GM23338 (cell line): ENCODE results near the gene ITLN1. TPM values are rescaled to one million over a fixed set of nuclear protein-coding genes. Genes with fewer than 3 reads are reported as not detected.

ENCODE experiments used
- ATAC-seq: fragments of 200-7000 bp; cut with Tn5 transposase; 3 replicates; pipeline ENCODE4 v1.9.1; 2020
- DNase-seq: peaks from one replicate; pipeline ENCODE4 v3.0.0-alpha.2; 2015; ENCODE audit warnings: low spot score
- H2AFZ ChIP-seq: fragments of 200-600 bp; sonication (generic); 2 replicates; pipeline ENCODE4 v1.8.0; 2016; ENCODE audit warnings: antibody characterized with exemption, mild to moderate bottlenecking, moderate library complexity
- H3F3A ChIP-seq: fragments of 200-600 bp; sonication (generic); replicated peaks from 2 replicates; pipeline ENCODE4 v1.8.0; 2017; ENCODE audit warnings: antibody characterized with exemption, mixed run types, low read depth
- H3K27ac ChIP-seq: fragments of 200-600 bp; sonication (generic); 2 replicates; pipeline ENCODE4 v1.6.1; 2016; ENCODE audit warnings: low read depth
- H3K27me3 ChIP-seq: fragments of 200-600 bp; sonication (generic); 2 replicates; pipeline ENCODE4 v1.8.0; 2016; ENCODE audit warnings: mild to moderate bottlenecking, mixed run types, moderate library complexity; ENCODE audit not compliant: insufficient read depth
- H3K36me3 ChIP-seq: fragments of 200-600 bp; sonication (generic); 2 replicates; pipeline ENCODE4 v1.8.0; 2016; ENCODE audit warnings: mild to moderate bottlenecking; ENCODE audit not compliant: insufficient read depth
- H3K4me1 ChIP-seq: fragments of 200-600 bp; sonication (generic); 2 replicates; pipeline ENCODE4 v1.8.0; 2016; ENCODE audit warnings: mild to moderate bottlenecking, moderate library complexity; ENCODE audit not compliant: insufficient read depth
- H3K4me2 ChIP-seq: fragments of 200-600 bp; sonication (generic); 2 replicates; pipeline ENCODE4 v1.7.1; 2017; ENCODE audit warnings: mixed run types
- H3K4me3 ChIP-seq: fragments of 200-600 bp; sonication (generic); 2 replicates; pipeline ENCODE4 v1.6.1; 2016; ENCODE audit warnings: mixed run types
- H3K79me2 ChIP-seq: fragments of 200-600 bp; sonication (generic); replicated peaks from 2 replicates; pipeline ENCODE4 v1.8.0; 2017; ENCODE audit warnings: mild to moderate bottlenecking; ENCODE audit not compliant: insufficient read depth
- H3K9me2 ChIP-seq: fragments of 200-600 bp; sonication (generic); 2 replicates; pipeline ENCODE4 v1.8.0; 2017; ENCODE audit not compliant: insufficient read depth
- H4K20me1 ChIP-seq: fragments of 200-600 bp; sonication (generic); replicated peaks from 2 replicates; pipeline ENCODE4 v1.8.0; 2017; ENCODE audit warnings: mild to moderate bottlenecking; ENCODE audit not compliant: insufficient read depth
- H3K27ac Mint-ChIP-seq: 2 replicates; pipeline ENCODE4 v1.8.0; 2020; ENCODE audit warnings: inconsistent platforms, mild to moderate bottlenecking, moderate library complexity, mixed read lengths
- H3K27me3 Mint-ChIP-seq: 3 replicates; pipeline ENCODE4 v1.8.0; 2022; ENCODE audit warnings: low read depth, mild to moderate bottlenecking, moderate library complexity, mixed read lengths, inconsistent platforms; ENCODE audit not compliant: insufficient read depth, poor library complexity
- H3K36me3 Mint-ChIP-seq: 3 replicates; pipeline ENCODE4 v1.8.0; 2021; ENCODE audit warnings: low read depth, mild to moderate bottlenecking, inconsistent platforms, moderate library complexity, mixed read lengths
- H3K4me1 Mint-ChIP-seq: 3 replicates; pipeline ENCODE4 v1.8.0; 2020; ENCODE audit warnings: mild to moderate bottlenecking, inconsistent platforms, mixed read lengths
- H3K4me3 Mint-ChIP-seq: 3 replicates; pipeline ENCODE4 v1.8.0; 2021; ENCODE audit warnings: moderate library complexity, mild to moderate bottlenecking, inconsistent platforms, mixed read lengths
- H3K9me3 Mint-ChIP-seq: 3 replicates; pipeline ENCODE4 v1.8.0; 2020; ENCODE audit warnings: moderate library complexity, mild to moderate bottlenecking, inconsistent platforms, mixed read lengths
- CREB1 ChIP-seq: fragments of 250-450 bp; sonication (Bioruptor Pico); IDR thresholded peaks from 2 replicates; pipeline ENCODE4 v1.5.0; 2020; ENCODE audit warnings: low read depth, mild to moderate bottlenecking, moderate library complexity
- EZH2 ChIP-seq: fragments of 200-600 bp; sonication (generic); IDR thresholded peaks from one replicate; pipeline ENCODE4 v1.8.0; 2017; ENCODE audit warnings: antibody characterized with exemption, mild to moderate bottlenecking, low read depth; ENCODE audit not compliant: unreplicated experiment
- EZH2phosphoT487 ChIP-seq: fragments of 200-600 bp; sonication (generic); IDR thresholded peaks from one replicate; pipeline ENCODE4 v1.8.1; 2018; ENCODE audit warnings: antibody characterized with exemption; ENCODE audit not compliant: unreplicated experiment
- JUNB ChIP-seq: IDR thresholded peaks from one replicate; pipeline ENCODE4 v1.6.1; 2016; ENCODE audit warnings: antibody characterized with exemption; ENCODE audit not compliant: unreplicated experiment
- NANOG ChIP-seq: IDR thresholded peaks from 2 replicates; pipeline ENCODE4 v1.6.1; 2016; ENCODE audit warnings: antibody characterized with exemption, borderline replicate concordance
- ZNF114 ChIP-seq: fragments of 250-450 bp; sonication (Bioruptor Pico); IDR thresholded peaks from 2 replicates; pipeline ENCODE4 v1.5.0; 2020; ENCODE audit warnings: mild to moderate bottlenecking, moderate library complexity
- polyA plus RNA-seq: library from polyadenylated mRNA; unstranded; fragments of >200 nt; fragmentation: Nextera tagmentation; extraction: Ambion mirVana; gene quantifications from 2 replicates; pipeline ENCODE4 v1.2.1, GENCODE V29; 2016
- total RNA-seq: library from RNA; depleted of rRNA; stranded (reverse); fragments of >200 nt; shearing (Covaris generic); gene quantifications from 2 replicates; pipeline ENCODE4 v1.2.3, GENCODE V29; 2014
- TF ChIP-seq, protein P1 (sequence below): IDR thresholded peaks from one replicate; pipeline ENCODE4 v1.6.1; 2018; ENCODE audit warnings: antibody characterized with exemption; ENCODE audit not compliant: unreplicated experiment
- TF ChIP-seq, protein P2 (sequence below): fragments of 250-450 bp; sonication (Bioruptor Pico); IDR thresholded peaks from 2 replicates; pipeline ENCODE4 v1.5.0; 2020; ENCODE audit warnings: mild to moderate bottlenecking, moderate library complexity

The ITLN1 gene
- total and polyA plus RNA-seq, 2 experiments from 2014 or later = not detected

DNA sequence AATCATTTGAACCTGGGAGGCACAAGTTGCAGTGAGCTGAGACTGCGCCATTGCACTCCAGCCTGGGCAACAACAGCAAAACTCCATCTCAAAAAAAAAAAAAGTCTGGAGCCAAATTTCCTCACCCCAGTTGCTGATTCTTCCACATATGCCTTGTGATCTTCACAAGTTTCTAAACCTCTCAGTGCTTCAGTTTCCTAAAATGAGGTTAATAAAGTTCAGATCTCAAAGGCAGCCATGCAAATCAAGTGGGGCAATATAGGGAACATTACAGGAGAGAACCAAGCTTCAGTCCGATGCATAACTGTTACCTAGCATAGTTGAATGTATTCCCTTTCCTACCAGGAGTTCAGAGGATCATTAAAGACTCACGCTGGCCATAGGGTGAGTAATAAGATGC lies 4.8 kb downstream of the ITLN1 start:
- Histone ChIP-seq H4K20me1 (no peaks in the 10 kb centered on the region), H3F3A (no peaks in the 10 kb centered on the region), H3K4me1 (no peaks in the 10 kb centered on the region), H3K27me3 (no peaks in the 10 kb centered on the region), H3K4me3 (no peak overlapping the region), H3K9me2 (peaks cover 11% of the 10 kb centered on the region), H3K79me2 (no peaks in the 10 kb centered on the region), H3K36me3 (no peaks in the 10 kb centered on the region), H3K27ac (no peak overlapping the region), H2AFZ (no peak overlapping the region), H3K4me2 (no peak overlapping the region)
- DNase-seq = no peak
- no peak overlapping the region for H3K27ac Mint-ChIP-seq
- H3K27me3 Mint-ChIP-seq = peaks cover 5% of the 10 kb centered on the region
- TF ChIP-seq JUNB = no peak
- TF ChIP-seq, protein P1, sequence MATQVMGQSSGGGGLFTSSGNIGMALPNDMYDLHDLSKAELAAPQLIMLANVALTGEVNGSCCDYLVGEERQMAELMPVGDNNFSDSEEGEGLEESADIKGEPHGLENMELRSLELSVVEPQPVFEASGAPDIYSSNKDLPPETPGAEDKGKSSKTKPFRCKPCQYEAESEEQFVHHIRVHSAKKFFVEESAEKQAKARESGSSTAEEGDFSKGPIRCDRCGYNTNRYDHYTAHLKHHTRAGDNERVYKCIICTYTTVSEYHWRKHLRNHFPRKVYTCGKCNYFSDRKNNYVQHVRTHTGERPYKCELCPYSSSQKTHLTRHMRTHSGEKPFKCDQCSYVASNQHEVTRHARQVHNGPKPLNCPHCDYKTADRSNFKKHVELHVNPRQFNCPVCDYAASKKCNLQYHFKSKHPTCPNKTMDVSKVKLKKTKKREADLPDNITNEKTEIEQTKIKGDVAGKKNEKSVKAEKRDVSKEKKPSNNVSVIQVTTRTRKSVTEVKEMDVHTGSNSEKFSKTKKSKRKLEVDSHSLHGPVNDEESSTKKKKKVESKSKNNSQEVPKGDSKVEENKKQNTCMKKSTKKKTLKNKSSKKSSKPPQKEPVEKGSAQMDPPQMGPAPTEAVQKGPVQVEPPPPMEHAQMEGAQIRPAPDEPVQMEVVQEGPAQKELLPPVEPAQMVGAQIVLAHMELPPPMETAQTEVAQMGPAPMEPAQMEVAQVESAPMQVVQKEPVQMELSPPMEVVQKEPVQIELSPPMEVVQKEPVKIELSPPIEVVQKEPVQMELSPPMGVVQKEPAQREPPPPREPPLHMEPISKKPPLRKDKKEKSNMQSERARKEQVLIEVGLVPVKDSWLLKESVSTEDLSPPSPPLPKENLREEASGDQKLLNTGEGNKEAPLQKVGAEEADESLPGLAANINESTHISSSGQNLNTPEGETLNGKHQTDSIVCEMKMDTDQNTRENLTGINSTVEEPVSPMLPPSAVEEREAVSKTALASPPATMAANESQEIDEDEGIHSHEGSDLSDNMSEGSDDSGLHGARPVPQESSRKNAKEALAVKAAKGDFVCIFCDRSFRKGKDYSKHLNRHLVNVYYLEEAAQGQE = no peak
- H3K4me1 Mint-ChIP-seq = peaks cover 6% of the 10 kb centered on the region; the same call in 2 of the 3 replicates
- H3K4me3 Mint-ChIP-seq = no peak overlapping the region
- H3K36me3 Mint-ChIP-seq = no peaks in the 10 kb centered on the region
- no peak for ATAC-seq
- H3K9me3 Mint-ChIP-seq = no peaks in the 10 kb centered on the region

DNA sequence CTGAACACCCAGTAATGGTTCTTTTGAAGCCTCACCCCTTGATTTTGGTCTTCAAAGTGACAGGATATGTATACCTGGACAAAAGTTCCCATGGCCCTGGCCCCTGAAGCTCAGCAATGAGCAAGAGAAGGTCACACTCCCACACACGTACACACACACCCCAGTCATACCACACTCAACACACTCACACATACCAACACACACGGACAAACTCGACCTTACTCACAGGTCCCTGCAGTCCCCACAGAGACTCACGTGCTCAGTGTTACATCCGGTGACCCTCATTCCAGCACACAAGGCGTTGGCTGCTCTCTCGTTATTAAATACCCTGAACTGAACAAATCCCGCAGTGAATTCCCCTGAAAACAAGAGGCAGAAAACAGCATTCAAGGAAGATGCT lies 5.9 kb downstream of the ITLN1 start:
- peaks cover 5% of the 10 kb centered on the region for H3K27me3 Mint-ChIP-seq
- DNase-seq (no peak), ATAC-seq (no peak)
- H3K79me2 ChIP-seq = no peaks in the 10 kb centered on the region
- H3K4me2 ChIP-seq = no peak overlapping the region
- H3K4me1 Mint-ChIP-seq = peaks cover 6% of the 10 kb centered on the region; the same call in 2 of the 3 replicates
- H4K20me1 ChIP-seq = no peaks in the 10 kb centered on the region
- H3K9me3 Mint-ChIP-seq = no peaks in the 10 kb centered on the region
- no peaks in the 10 kb centered on the region for H3K36me3 ChIP-seq
- no peak overlapping the region for H3K4me3 ChIP-seq
- no peaks in the 10 kb centered on the region for H3F3A ChIP-seq
- no peak overlapping the region for H3K27ac Mint-ChIP-seq
- no peaks in the 10 kb centered on the region for H3K36me3 Mint-ChIP-seq
- H3K9me2 ChIP-seq = peaks cover 7% of the 10 kb centered on the region
- H3K27ac ChIP-seq = no peak overlapping the region
- no peaks in the 10 kb centered on the region for H3K4me1 ChIP-seq
- no peaks in the 10 kb centered on the region for H3K27me3 ChIP-seq
- no peak overlapping the region for H2AFZ ChIP-seq
- no peak overlapping the region for H3K4me3 Mint-ChIP-seq
- no peak for TF ChIP-seq NANOG
- no peak for TF ChIP-seq ZNF114
- no peak for TF ChIP-seq EZH2
- TF ChIP-seq, protein P1 = no peak
- no peak for TF ChIP-seq CREB1 (CRISPR knock-in tag)
- no peak for TF ChIP-seq EZH2phosphoT487
- TF ChIP-seq, protein P2, sequence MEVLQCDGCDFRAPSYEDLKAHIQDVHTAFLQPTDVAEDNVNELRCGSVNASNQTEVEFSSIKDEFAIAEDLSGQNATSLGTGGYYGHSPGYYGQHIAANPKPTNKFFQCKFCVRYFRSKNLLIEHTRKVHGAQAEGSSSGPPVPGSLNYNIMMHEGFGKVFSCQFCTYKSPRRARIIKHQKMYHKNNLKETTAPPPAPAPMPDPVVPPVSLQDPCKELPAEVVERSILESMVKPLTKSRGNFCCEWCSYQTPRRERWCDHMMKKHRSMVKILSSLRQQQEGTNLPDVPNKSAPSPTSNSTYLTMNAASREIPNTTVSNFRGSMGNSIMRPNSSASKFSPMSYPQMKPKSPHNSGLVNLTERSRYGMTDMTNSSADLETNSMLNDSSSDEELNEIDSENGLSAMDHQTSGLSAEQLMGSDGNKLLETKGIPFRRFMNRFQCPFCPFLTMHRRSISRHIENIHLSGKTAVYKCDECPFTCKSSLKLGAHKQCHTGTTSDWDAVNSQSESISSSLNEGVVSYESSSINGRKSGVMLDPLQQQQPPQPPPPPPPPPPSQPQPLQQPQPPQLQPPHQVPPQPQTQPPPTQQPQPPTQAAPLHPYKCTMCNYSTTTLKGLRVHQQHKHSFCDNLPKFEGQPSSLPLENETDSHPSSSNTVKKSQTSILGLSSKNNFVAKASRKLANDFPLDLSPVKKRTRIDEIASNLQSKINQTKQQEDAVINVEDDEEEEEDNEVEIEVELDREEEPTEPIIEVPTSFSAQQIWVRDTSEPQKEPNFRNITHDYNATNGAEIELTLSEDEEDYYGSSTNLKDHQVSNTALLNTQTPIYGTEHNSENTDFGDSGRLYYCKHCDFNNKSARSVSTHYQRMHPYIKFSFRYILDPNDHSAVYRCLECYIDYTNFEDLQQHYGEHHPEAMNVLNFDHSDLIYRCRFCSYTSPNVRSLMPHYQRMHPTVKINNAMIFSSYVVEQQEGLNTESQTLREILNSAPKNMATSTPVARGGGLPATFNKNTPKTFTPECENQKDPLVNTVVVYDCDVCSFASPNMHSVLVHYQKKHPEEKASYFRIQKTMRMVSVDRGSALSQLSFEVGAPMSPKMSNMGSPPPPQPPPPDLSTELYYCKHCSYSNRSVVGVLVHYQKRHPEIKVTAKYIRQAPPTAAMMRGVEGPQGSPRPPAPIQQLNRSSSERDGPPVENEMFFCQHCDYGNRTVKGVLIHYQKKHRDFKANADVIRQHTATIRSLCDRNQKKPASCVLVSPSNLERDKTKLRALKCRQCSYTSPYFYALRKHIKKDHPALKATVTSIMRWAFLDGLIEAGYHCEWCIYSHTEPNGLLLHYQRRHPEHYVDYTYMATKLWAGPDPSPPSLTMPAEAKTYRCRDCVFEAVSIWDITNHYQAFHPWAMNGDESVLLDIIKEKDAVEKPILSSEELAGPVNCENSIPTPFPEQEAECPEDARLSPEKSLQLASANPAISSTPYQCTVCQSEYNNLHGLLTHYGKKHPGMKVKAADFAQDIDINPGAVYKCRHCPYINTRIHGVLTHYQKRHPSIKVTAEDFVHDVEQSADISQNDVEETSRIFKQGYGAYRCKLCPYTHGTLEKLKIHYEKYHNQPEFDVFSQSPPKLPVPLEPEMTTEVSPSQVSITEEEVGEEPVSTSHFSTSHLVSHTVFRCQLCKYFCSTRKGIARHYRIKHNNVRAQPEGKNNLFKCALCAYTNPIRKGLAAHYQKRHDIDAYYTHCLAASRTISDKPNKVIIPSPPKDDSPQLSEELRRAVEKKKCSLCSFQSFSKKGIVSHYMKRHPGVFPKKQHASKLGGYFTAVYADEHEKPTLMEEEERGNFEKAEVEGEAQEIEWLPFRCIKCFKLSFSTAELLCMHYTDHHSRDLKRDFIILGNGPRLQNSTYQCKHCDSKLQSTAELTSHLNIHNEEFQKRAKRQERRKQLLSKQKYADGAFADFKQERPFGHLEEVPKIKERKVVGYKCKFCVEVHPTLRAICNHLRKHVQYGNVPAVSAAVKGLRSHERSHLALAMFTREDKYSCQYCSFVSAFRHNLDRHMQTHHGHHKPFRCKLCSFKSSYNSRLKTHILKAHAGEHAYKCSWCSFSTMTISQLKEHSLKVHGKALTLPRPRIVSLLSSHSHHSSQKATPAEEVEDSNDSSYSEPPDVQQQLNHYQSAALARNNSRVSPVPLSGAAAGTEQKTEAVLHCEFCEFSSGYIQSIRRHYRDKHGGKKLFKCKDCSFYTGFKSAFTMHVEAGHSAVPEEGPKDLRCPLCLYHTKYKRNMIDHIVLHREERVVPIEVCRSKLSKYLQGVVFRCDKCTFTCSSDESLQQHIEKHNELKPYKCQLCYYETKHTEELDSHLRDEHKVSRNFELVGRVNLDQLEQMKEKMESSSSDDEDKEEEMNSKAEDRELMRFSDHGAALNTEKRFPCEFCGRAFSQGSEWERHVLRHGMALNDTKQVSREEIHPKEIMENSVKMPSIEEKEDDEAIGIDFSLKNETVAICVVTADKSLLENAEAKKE (CRISPR knock-in tag) = no peak
